ENCODE measurements around the gene WDR72.
"Not testable (repeated sequence)": the region's sequence is repeated elsewhere in the genome, so short reads cannot be mapped to it uniquely, and the experiment has no call there.

WDR72 gene

GRCh38 chr15:53759411-53759931, at the start of gene WDR72:
TSS of gene WDR72 (minus strand) at chr15:53759663. CDS start at chr15:53733149, 26,514 bp downstream.
- no peak for DNase-seq (ENCODE audit: low read depth)

DNA sequence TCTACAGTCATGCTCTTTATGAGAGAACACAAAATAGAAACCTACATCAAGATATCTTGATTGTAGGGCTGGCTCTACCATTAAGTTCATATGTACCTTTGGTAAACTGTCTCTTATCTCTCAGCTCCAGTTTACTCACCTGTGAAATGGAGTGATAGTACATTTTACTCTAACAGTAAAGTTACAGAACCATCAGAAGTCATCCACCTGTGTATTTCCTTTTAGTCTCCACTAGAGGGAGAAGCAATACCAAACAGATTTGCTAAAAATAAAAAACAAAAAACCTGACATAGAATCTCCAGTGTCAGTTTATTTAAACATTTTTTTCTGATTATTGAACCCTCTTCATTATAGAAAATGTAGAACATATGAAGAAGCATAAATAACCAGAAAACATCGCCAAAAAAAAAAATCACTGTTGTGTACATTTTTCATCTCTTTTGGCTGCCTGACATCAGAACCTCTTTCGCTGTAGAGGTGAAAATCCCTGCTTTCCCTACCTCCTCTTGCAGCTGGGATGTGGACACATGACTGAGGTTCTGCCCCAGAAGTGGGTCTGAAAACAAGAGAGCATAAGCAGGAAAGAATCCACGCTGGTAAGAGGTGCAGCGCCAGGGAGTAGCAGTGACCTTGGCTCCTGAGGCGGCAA, 48.7 kb upstream of the WDR72 start:
- no peak for DNase-seq (ENCODE audit: low read depth)

DNA sequence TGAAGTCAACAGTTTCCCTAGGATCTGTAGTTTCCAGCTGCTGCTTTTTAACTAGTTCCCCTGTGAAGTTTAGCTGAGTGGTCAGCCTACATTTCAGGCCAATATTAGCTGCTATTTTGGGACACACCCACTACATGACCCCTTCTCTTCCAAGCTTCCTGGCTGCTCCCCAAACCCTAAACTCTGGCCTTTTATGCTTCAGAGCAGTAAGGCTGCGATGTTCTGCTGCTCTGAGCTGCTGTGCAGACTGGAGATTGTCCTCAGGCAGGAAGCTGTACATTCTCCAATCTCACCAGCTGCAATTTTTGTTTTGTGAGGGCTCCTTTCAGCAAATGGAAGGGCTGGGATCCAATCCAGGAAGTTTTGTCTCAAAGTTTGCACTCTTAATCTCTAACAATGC, 48.0 kb upstream of the WDR72 start:
- DNase-seq (ENCODE audit: low read depth): no peak

DNA sequence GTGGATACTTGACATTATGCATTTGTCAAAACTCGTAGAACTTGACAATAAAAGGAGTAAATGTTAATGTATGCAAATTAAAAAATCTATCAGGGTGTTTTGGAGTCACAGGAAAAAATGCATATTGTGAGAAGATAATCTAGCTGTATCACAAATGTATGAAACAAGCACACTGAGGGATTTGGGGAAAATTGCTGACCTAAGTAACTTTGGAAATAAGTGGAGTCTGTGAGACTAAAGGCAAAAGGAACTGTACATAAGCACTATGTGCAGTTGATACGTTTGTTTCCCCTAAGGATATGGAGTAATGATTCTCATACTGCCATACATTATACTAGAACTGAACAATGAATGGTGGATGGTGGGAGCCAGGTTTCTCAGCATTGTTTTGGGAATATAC, 43.2 kb upstream of the WDR72 start:
- DNase-seq (ENCODE audit: low read depth): no peak

DNA sequence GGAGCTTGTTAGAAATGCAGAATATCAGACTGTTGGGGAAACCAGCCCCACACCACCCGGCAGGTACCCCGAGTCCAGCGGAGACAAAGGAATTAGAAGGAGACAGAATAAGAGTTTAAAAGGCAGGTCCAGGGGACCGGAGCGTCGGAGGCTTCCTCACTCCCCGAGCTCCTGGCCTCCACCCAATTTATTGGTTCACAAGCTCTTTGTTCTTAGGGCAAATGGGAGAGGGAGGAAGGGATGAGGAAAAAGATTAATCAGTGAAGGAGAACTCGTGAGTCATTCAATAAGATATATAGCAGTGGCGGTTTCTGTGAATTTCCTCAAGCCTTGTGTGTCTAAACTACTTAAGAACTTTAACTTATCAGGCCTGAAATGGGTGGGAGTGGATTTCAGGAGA, 32.1 kb upstream of the WDR72 start:
- DNase-seq (ENCODE audit: low read depth): no peak

GRCh38 chr15:53789654-53790375, 30.4 kb upstream of the WDR72 start:
- no peak for DNase-seq (ENCODE audit: low read depth)

DNA sequence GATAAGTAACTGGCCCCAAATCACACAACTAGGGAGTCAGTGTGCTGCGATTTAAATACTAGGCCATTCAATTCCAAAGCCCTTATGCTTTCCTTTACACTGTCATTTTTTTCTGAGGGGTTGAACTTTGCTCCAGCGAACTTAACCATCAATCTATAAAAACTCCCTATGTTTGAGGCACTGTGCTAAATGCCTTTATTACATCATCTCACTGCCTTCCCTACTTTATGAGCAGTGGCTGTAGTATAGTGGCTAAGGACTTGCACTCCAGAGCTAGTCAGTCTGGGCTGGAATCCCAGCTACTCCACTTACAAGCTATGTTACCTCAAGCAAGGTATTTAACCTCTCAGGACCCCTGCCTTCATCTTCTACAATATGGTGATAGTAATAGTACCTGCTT, 26.9 kb upstream of the WDR72 start:
- no peak for DNase-seq (ENCODE audit: low read depth)

GRCh38 chr15:53785241-53785640, 25.8 kb upstream of the WDR72 start:
- DNase-seq (ENCODE audit: low read depth): not testable (repeated sequence)

- no peak for DNase-seq (ENCODE audit: low read depth)
These were observed 3.5 kb upstream of the WDR72 start for GRCh38 chr15:53762916-53763315.

DNA sequence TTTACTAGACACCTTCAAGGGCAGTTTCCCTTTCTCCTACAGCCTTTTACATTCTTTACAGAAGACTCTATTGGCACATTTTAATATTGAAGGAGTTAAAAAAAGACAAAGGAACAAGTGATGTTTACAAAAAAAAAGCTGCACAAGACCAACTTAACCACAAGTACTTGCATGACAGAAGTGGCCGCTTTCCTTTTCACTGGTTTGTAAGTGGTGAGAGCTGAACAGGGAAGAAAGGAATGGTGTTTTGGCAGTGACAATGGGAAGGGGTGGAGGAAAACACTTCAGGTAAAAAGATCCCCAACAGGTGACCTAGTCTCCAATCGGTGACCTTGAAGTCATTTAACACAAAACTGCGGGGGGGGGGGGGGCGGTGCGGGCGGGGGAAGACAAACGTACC, 1.1 kb downstream of the WDR72 start:
- DNase-seq (ENCODE audit: low read depth): no peak

GRCh38 chr15:53757906-53758305, 1.6 kb downstream of the WDR72 start:
- no peak for DNase-seq (ENCODE audit: low read depth)

GRCh38 chr15:53753813-53754212, 5.7 kb downstream of the WDR72 start:
- DNase-seq (ENCODE audit: low read depth): no peak

DNA sequence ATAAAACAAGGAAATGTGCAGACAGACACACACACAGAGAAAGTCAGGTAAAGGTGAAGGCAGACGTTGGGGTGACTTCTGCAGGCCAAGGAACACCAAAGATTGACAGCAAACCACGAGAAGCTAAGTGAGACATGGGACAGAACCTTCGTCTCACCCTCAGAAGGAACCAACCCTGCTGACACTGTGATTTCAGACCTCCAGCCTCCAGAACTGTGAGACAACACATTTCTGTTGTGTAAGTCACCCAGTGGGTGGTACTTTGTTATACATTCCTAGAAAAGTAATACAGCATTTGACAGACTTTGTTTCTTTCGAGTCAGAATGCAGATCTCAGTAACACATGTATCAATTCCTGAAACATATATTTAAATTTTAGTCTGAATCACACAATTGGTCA, 7.1 kb downstream of the WDR72 start:
- no peak for DNase-seq (ENCODE audit: low read depth)

- no peak for DNase-seq (ENCODE audit: low read depth)
These were observed 11.9 kb downstream of the WDR72 start for GRCh38 chr15:53747501-53748068.

DNA sequence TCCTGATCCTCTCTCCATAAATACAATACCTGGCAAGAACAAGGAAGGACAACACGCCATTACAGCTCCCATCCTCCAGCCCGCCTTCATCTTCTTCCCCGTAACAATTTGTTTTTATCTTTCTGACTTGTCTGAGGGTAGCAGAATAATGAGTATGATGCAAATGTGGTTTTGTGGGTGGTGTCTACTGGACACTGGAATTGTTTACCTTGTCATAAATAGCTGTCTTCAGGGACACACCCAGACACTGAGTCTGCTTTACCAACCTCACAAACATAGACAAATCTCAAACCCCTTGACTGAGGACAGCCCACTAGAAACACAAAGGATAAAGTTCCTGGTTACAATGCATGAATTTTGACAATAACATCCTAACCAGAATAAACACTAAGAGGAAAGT, 13.4 kb downstream of the WDR72 start:
- no peak for DNase-seq (ENCODE audit: low read depth)

DNA sequence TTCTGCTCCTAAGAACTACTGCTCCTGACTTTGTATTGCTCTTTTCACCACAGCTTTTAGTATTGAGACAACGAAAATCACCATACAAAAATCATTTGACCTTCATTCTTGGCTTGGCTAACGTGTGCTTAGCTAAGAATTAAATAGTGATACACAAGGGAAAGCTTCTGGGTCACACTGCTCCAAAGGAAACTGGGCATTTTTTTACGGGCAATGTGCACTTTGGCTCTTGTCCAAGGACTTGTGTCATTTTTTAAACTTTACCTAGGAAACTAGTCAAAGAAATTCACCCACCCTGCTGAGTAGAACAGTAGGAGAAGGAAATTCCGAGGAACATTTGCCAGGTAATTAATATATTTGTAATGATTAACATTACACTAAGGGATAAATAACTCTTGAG, 19.8 kb downstream of the WDR72 start:
- DNase-seq (ENCODE audit: low read depth): no peak

DNA sequence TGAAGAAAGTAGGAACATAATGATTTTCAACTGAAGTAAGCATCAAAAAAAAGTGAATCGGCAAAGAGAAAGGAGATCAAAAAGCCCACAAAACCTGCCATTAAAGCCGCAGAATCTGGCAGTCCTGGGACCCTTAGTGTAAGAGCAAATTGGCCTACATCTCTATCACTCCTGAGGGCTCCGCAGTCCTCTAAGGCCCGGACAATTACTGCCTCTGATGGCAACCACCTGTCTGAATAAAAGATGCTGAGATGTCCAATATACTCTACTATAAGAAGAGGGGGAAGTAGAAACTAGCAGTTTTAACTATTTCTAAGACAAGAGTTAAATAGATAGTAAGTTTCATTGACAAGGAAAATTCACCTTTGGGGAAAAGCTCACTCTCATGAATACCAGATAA, 20.3 kb downstream of the WDR72 start:
- DNase-seq (ENCODE audit: low read depth): no peak

DNA sequence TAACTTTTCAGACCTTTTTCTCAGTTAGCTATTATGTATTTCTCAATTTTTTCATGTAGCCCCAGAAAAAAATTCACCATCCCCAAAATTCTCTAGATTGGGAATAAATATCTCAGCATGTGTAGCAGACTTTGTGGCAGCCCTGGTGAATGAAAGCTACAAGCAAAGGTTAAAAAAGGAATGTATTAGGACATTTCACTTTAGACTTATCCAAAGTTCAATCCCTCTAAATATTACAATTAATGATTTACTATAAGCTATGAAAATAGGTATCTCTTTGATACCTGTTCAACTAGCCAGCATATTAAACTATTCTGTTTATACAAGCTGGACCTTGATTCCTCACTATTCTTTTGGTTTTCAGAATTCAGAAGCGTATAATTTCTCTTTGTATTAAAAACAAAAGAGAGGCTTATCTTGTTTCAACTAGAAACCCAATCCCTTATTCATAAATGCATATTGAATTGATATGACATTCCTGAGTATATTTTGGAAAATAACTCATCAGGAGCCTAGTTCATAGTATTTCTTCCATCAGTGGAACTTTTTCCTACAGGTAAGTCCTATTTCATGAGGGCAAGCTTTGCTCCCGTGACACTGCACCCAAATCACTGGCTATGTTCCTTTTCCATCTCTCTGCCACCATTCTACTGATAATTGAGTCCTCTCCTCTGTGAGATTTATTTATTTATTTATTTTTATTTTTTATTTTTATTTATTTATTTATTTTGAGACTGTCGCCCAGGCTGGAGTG, 38.0 kb downstream of the WDR72 start:
- DNase-seq (ENCODE audit: low read depth): no peak

GRCh38 chr15:53716909-53717876, 42.3 kb downstream of the WDR72 start:
- DNase-seq (ENCODE audit: low read depth): no peak

GRCh38 chr15:53713218-53713617, 46.2 kb downstream of the WDR72 start:
- DNase-seq (ENCODE audit: low read depth): no peak

DNA sequence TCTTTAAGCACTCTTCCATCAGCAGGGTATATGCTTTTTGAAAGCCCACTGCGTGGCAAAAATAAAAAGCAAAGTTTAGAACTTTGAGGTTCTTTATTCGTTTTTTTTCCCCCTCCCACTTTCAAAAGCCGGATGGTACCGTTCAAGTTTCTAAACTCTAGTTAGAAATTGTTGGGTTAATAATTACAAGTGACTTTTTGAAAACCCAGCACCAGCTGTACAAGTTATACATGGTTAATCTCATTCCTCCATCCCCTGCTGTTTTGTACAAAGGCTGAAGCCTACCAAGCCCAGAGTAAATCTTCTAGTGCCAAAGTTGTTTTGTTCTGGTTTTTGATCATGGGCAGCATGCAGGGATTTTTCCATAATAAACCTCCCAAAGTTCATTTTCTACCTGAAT, 48.6 kb downstream of the WDR72 start:
- DNase-seq (ENCODE audit: low read depth): no peak

Data from GM04503 (cell line).